ENCODE data around the gene ZNF41. TPM values are rescaled to one million over a fixed set of nuclear protein-coding genes. Genes with fewer than 3 reads are reported as not detected.

Gene ZNF41
- total RNA-seq, 1 donor from 2014 or later = 5.7 TPM

DNA sequence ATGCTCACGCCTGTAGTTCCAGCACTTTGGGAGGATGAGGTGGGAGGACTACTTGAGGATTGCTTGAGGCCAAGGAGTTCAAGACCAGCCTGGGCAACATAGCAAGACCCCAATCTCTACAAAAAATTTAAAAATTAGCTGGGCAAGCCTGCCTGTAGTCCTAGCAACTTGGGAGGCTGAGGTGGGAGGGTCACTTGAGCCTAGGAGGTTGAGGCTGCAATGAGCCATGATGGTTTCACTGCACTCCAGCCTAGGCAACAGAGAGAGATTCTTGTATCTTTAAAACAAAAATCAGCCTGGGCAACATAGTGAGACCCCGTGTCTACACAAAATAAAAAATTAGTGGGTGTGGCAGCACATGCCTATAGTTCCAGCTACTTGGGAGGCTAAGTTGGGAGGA is 1.9 kb downstream of the ZNF41 start:
- Mint-ChIP-seq H3K4me3 (ENCODE audit: unreplicated experiment) (no peak overlapping the region), H3K36me3 (ENCODE audit: low read depth, unreplicated experiment) (peaks cover 5% of the 10 kb centered on the region), H3K9me3 (ENCODE audit: unreplicated experiment) (no peaks in the 10 kb centered on the region), H3K4me1 (ENCODE audit: unreplicated experiment) (peaks cover 21% of the 10 kb centered on the region), H3K27ac (ENCODE audit: unreplicated experiment) (no peak overlapping the region), H3K27me3 (ENCODE audit: unreplicated experiment) (peaks cover 4% of the 10 kb centered on the region)
- DNase-seq (ENCODE audit: low spot score) = no peak
- TF ChIP-seq, protein P1, sequence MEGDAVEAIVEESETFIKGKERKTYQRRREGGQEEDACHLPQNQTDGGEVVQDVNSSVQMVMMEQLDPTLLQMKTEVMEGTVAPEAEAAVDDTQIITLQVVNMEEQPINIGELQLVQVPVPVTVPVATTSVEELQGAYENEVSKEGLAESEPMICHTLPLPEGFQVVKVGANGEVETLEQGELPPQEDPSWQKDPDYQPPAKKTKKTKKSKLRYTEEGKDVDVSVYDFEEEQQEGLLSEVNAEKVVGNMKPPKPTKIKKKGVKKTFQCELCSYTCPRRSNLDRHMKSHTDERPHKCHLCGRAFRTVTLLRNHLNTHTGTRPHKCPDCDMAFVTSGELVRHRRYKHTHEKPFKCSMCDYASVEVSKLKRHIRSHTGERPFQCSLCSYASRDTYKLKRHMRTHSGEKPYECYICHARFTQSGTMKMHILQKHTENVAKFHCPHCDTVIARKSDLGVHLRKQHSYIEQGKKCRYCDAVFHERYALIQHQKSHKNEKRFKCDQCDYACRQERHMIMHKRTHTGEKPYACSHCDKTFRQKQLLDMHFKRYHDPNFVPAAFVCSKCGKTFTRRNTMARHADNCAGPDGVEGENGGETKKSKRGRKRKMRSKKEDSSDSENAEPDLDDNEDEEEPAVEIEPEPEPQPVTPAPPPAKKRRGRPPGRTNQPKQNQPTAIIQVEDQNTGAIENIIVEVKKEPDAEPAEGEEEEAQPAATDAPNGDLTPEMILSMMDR (IDR thresholded peaks at IDR 0.05; ENCODE audit: unreplicated experiment) = no peak

DNA sequence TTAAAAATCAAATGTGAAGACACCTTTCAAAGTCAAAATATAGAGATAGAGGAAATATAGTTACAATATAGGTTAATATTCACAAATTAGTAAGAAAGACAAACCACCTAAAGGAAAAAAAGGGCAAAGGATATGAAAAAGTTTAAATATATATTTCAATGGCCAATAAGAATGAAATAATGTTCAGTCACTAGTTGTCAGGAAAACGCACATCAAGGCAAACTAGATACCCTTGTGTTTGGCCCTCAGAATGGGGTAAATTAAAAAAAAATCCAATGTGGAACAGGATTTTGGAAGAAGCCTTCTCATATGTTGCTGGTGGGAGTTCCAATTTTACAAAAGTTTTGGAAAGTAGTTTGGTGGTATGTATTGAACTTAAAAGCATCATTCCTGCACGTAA is 2.4 kb downstream of the ZNF41 start:
- H3K27ac Mint-ChIP-seq (ENCODE audit: unreplicated experiment) = no peak overlapping the region
- peaks cover 4% of the 10 kb centered on the region for H3K27me3 Mint-ChIP-seq (ENCODE audit: unreplicated experiment)
- TF ChIP-seq, protein P1 (IDR thresholded peaks at IDR 0.05; ENCODE audit: unreplicated experiment) = no peak
- H3K4me1 Mint-ChIP-seq (ENCODE audit: unreplicated experiment) = peaks cover 21% of the 10 kb centered on the region
- peaks cover 5% of the 10 kb centered on the region for H3K36me3 Mint-ChIP-seq (ENCODE audit: low read depth, unreplicated experiment)
- no peaks in the 10 kb centered on the region for H3K9me3 Mint-ChIP-seq (ENCODE audit: unreplicated experiment)
- DNase-seq (ENCODE audit: low spot score) = no peak
- no peak overlapping the region for H3K4me3 Mint-ChIP-seq (ENCODE audit: unreplicated experiment)

DNA sequence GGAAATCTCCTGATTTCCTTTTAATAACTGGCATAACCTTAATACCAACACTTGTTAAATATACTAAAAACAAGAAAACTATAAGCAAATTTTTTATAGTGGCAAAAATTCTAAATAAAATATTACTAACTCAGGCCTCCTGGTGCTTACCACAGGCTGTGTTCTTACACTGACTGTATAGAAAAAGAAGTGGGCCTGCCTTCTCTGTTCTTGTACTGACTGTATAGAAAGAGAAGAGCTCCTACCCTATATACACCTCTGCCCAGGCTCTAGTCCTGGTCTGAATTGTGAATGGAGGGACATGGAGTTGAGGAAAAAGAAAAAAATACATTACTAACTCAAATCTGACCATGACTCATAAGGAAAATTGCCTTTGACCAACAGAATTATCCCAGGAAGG is 7.5 kb downstream of the ZNF41 start:
- TF ChIP-seq, protein P1 (IDR thresholded peaks at IDR 0.05; ENCODE audit: unreplicated experiment) = no peak
- H3K4me3 Mint-ChIP-seq (ENCODE audit: unreplicated experiment) = no peak overlapping the region

DNA sequence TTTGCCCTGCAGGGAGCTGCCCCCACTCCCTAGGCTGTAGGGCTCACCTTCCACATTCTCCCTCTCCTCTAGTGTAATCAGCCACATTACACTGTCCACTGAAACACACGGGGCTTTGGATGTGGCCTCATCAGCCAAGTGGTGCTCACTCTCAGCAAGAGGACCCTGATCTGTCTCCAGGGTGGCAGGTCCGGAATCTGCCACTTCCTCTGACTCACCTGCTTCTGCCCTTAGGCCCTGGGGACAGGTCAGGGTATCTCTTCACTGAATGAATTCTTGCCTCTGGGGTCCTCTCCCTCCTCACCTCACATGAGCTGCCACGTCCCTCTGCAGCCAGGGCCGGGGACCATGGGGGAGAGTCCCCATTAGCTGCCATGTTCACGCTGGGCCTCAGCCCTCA is 15.9 kb downstream of the ZNF41 start:
- no peaks in the 10 kb centered on the region for H3K9me3 Mint-ChIP-seq (ENCODE audit: unreplicated experiment)
- H3K4me1 Mint-ChIP-seq (ENCODE audit: unreplicated experiment) = peaks cover 20% of the 10 kb centered on the region
- DNase-seq (ENCODE audit: low spot score) = no peak
- H3K27me3 Mint-ChIP-seq (ENCODE audit: unreplicated experiment) = no peaks in the 10 kb centered on the region
- no peak overlapping the region for H3K27ac Mint-ChIP-seq (ENCODE audit: unreplicated experiment)
- H3K4me3 Mint-ChIP-seq (ENCODE audit: unreplicated experiment) = no peak overlapping the region
- H3K36me3 Mint-ChIP-seq (ENCODE audit: low read depth, unreplicated experiment) = peaks cover 19% of the 10 kb centered on the region
- TF ChIP-seq, protein P1 (IDR thresholded peaks at IDR 0.05; ENCODE audit: unreplicated experiment) = no peak

More for the DNA sequence above, 7.5 kb downstream of the ZNF41 start:
- H3K36me3 Mint-ChIP-seq (ENCODE audit: low read depth, unreplicated experiment) = no peaks in the 10 kb centered on the region
- H3K27me3 Mint-ChIP-seq (ENCODE audit: unreplicated experiment) = no peaks in the 10 kb centered on the region
- H3K4me1 Mint-ChIP-seq (ENCODE audit: unreplicated experiment) = no peaks in the 10 kb centered on the region
- DNase-seq (ENCODE audit: low spot score) = no peak
- no peaks in the 10 kb centered on the region for H3K9me3 Mint-ChIP-seq (ENCODE audit: unreplicated experiment)
- no peak overlapping the region for H3K27ac Mint-ChIP-seq (ENCODE audit: unreplicated experiment)

DNA sequence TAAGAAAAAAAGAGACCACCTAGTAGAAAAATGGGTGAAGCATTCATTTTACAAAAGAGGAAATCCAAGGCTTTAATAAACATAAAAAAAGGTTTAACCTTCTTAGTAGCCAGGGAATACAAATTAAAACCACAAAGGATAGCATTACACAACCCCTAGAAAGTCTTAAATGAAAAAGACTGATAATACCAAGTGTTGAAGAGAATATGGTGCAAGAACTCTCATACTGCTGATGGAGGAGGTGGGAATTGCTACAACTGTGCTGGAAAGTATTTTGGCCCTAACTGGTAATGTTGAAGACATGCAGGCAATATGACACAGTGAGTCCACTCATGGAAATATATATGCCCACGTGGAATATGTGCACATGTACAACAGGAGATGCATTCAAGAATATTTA is 22.5 kb downstream of the ZNF41 start:
- peaks cover 21% of the 10 kb centered on the region for H3K4me1 Mint-ChIP-seq (ENCODE audit: unreplicated experiment)
- no peak overlapping the region for H3K27ac Mint-ChIP-seq (ENCODE audit: unreplicated experiment)
- no peak for DNase-seq (ENCODE audit: low spot score)
- H3K4me3 Mint-ChIP-seq (ENCODE audit: unreplicated experiment) = no peak overlapping the region
- no peaks in the 10 kb centered on the region for H3K27me3 Mint-ChIP-seq (ENCODE audit: unreplicated experiment)
- TF ChIP-seq, protein P1 (IDR thresholded peaks at IDR 0.05; ENCODE audit: unreplicated experiment) = no peak
- peaks cover 25% of the 10 kb centered on the region for H3K36me3 Mint-ChIP-seq (ENCODE audit: low read depth, unreplicated experiment)
- no peaks in the 10 kb centered on the region for H3K9me3 Mint-ChIP-seq (ENCODE audit: unreplicated experiment)
